T-helper 2 cell treated with Interferon-gamma antibody and Interleukin-4, amounts not matched to agents 5 μg/mL and 100 μg/mL, for 36 hours (primary cell): ENCODE results near the gene TRNT1.

Experiments
- DNase-seq: peaks from one replicate; pipeline ENCODE4 v3.0.0; 2021; ENCODE audit warnings: low spot score
- H3K27ac Mint-ChIP-seq: one replicate; pipeline ENCODE4 v1.8.0; 2021; ENCODE audit warnings: mild to moderate bottlenecking, mixed read lengths
- H3K27me3 Mint-ChIP-seq: one replicate; pipeline ENCODE4 v1.8.0; 2021; ENCODE audit warnings: low read depth, mixed read lengths
- H3K36me3 Mint-ChIP-seq: one replicate; pipeline ENCODE4 v1.8.0; 2021; ENCODE audit warnings: low read depth, mixed read lengths
- H3K4me1 Mint-ChIP-seq: one replicate; pipeline ENCODE4 v1.8.0; 2021; ENCODE audit warnings: low read depth, mixed read lengths
- H3K4me3 Mint-ChIP-seq: one replicate; pipeline ENCODE4 v1.8.0; 2022; ENCODE audit warnings: mild to moderate bottlenecking, moderate library complexity, mixed read lengths
- H3K9me3 Mint-ChIP-seq: one replicate; pipeline ENCODE4 v1.8.0; 2021; ENCODE audit warnings: mixed read lengths

Gene TRNT1

GRCh38 chr3:3134750-3135448 is 8.2 kb downstream of the TRNT1 start:
- no peak for DNase-seq
- H3K9me3 Mint-ChIP-seq, result no peaks in the 10 kb centered on the region
- peaks cover 66% of the 10 kb centered on the region for H3K36me3 Mint-ChIP-seq
- no peak overlapping the region for H3K4me3 Mint-ChIP-seq
- peak overlapping the region; percentile 43 for H3K27ac Mint-ChIP-seq
- H3K27me3 Mint-ChIP-seq, result no peaks in the 10 kb centered on the region
- peaks cover 28% of the 10 kb centered on the region for H3K4me1 Mint-ChIP-seq

GRCh38 chr3:3137526-3137925 is 10.8 kb downstream of the TRNT1 start:
- H3K27me3 Mint-ChIP-seq, result no peaks in the 10 kb centered on the region
- H3K9me3 Mint-ChIP-seq, result no peaks in the 10 kb centered on the region
- no peak overlapping the region for H3K4me3 Mint-ChIP-seq
- no peak for DNase-seq
- no peak overlapping the region for H3K27ac Mint-ChIP-seq
- H3K4me1 Mint-ChIP-seq, result peaks cover 28% of the 10 kb centered on the region
- H3K36me3 Mint-ChIP-seq, result peaks cover 67% of the 10 kb centered on the region

DNA sequence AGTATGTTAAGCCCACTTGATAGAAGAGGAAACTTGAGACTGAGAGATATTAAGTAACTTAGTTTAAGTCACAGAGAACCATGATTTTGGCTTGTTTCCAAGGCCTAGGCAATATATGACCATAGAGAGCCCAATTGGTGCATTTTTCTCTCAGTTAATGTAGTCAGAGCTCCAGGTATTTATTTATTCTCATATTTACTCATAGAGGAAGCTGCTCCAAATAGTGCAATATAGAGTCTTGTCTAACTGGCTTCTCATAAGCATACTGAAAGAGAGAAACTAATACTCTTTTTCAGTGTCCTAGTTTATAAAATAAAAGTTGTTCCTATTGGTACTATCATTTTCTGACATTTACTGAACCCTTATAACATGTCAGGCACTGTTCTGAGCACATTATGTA is 15.2 kb downstream of the TRNT1 start:
- H3K4me1 Mint-ChIP-seq, result peaks cover 7% of the 10 kb centered on the region
- DNase-seq, result no peak

GRCh38 chr3:3145831-3146230 is 19.1 kb downstream of the TRNT1 start:
- no peak overlapping the region for H3K27ac Mint-ChIP-seq

More for the DNA sequence above, 15.2 kb downstream of the TRNT1 start:
- H3K27me3 Mint-ChIP-seq, result no peaks in the 10 kb centered on the region
- peaks cover 73% of the 10 kb centered on the region for H3K36me3 Mint-ChIP-seq
- H3K27ac Mint-ChIP-seq, result no peak overlapping the region
- no peaks in the 10 kb centered on the region for H3K9me3 Mint-ChIP-seq
- no peak overlapping the region for H3K4me3 Mint-ChIP-seq

DNA sequence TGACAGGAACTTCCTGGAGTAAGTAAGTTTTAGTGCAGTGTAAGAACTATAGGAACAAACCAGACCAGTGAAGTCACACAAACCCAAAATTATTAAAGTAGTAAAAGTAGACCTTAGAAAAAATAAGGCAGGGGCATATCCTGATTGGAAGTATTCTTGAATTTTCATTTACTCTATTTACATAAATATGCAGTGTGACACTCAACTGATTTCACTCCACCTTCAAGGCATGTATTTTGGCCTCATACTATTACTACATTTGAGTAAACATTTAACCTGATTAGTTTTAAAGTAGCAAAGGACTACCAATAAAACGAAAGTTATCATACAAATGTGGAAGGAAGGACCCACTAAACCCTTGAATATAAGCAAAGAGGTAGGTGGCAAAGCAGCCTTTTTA is 22.8 kb downstream of the TRNT1 start:
- Mint-ChIP-seq H3K27ac (no peak overlapping the region), H3K9me3 (no peaks in the 10 kb centered on the region), H3K36me3 (peaks cover 74% of the 10 kb centered on the region), H3K4me3 (no peak overlapping the region), H3K4me1 (peaks cover 4% of the 10 kb centered on the region), H3K27me3 (no peaks in the 10 kb centered on the region)
- DNase-seq, result no peak

More at GRCh38 chr3:3145831-3146230, 19.1 kb downstream of the TRNT1 start:
- Mint-ChIP-seq H3K4me1 (peaks cover 6% of the 10 kb centered on the region), H3K9me3 (no peaks in the 10 kb centered on the region), H3K36me3 (peaks cover 71% of the 10 kb centered on the region), H3K27me3 (no peaks in the 10 kb centered on the region), H3K4me3 (no peak overlapping the region)
- DNase-seq, result no peak

DNA sequence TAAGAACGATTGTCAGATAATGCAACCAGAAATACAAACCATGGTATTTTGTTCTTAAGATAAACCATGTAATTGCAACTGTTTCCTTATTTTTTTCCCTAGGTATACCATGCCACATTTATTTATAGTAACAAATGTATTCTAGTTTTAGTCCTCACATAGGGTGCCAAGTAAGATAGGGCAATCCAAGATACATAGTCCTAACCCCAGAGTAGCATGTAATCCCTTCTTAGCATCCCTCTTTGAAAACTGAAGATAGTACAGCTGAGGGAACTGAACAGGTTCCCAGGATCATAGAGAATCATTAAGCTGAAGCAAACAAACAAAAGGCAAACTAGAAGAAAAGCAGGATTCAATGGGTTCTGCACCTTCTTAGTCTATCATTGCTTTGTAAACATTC is 24.8 kb downstream of the TRNT1 start:
- H3K27ac Mint-ChIP-seq, result no peak overlapping the region
- peaks cover 7% of the 10 kb centered on the region for H3K4me1 Mint-ChIP-seq
- H3K4me3 Mint-ChIP-seq, result no peak overlapping the region
- H3K9me3 Mint-ChIP-seq, result no peaks in the 10 kb centered on the region
- DNase-seq, result no peak
- no peaks in the 10 kb centered on the region for H3K27me3 Mint-ChIP-seq
- H3K36me3 Mint-ChIP-seq, result peaks cover 68% of the 10 kb centered on the region

- peaks cover 4% of the 10 kb centered on the region for H3K4me1 Mint-ChIP-seq
- H3K9me3 Mint-ChIP-seq, result no peaks in the 10 kb centered on the region
- no peaks in the 10 kb centered on the region for H3K27me3 Mint-ChIP-seq
- no peak overlapping the region for H3K27ac Mint-ChIP-seq
- no peak overlapping the region for H3K4me3 Mint-ChIP-seq
- H3K36me3 Mint-ChIP-seq, result peaks cover 72% of the 10 kb centered on the region
- no peak for DNase-seq
Observed at GRCh38 chr3:3154879-3155610, 28.3 kb downstream of the TRNT1 start.

GRCh38 chr3:3157484-3157883 is 30.7 kb downstream of the TRNT1 start:
- H3K27ac Mint-ChIP-seq, result no peak overlapping the region
- H3K4me1 Mint-ChIP-seq, result peaks cover 3% of the 10 kb centered on the region
- peaks cover 65% of the 10 kb centered on the region for H3K36me3 Mint-ChIP-seq
- DNase-seq, result no peak
- H3K4me3 Mint-ChIP-seq, result no peak overlapping the region
- no peaks in the 10 kb centered on the region for H3K9me3 Mint-ChIP-seq
- no peaks in the 10 kb centered on the region for H3K27me3 Mint-ChIP-seq

GRCh38 chr3:3160826-3161225 is 34.1 kb downstream of the TRNT1 start:
- no peak overlapping the region for H3K27ac Mint-ChIP-seq
- H3K4me3 Mint-ChIP-seq, result no peak overlapping the region
- no peaks in the 10 kb centered on the region for H3K27me3 Mint-ChIP-seq
- DNase-seq, result no peak
- H3K9me3 Mint-ChIP-seq, result no peaks in the 10 kb centered on the region
- H3K36me3 Mint-ChIP-seq, result peaks cover 72% of the 10 kb centered on the region
- peaks cover under 1% of the 10 kb centered on the region for H3K4me1 Mint-ChIP-seq

- Mint-ChIP-seq H3K27me3 (no peaks in the 10 kb centered on the region), H3K27ac (no peak overlapping the region), H3K4me3 (no peak overlapping the region), H3K9me3 (no peaks in the 10 kb centered on the region), H3K4me1 (peaks cover 5% of the 10 kb centered on the region), H3K36me3 (peaks cover 58% of the 10 kb centered on the region)
- no peak for DNase-seq
Observed at GRCh38 chr3:3165241-3165640, 38.5 kb downstream of the TRNT1 start.

DNA sequence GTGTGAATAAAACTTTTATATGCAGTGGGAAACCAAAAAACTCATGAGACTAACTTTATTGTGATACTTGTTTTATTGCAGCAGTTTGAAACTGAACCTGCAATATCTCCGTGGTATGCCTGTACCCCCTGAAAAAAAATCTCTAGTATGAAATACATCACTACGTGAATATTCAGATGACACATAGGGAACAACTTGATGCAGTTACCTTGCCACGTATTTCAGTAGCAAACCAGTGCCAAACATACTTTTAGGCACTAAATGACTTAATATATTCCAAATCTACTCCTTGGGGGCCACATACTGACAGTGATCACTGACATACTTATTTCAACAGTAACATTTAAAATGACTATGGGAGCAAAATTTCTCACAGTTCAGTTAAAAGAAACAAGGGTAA is 38.9 kb downstream of the TRNT1 start:
- no peak overlapping the region for H3K4me3 Mint-ChIP-seq
- no peak for DNase-seq
- H3K27me3 Mint-ChIP-seq, result no peaks in the 10 kb centered on the region
- no peak overlapping the region for H3K27ac Mint-ChIP-seq
- H3K36me3 Mint-ChIP-seq, result peaks cover 59% of the 10 kb centered on the region
- peaks cover 5% of the 10 kb centered on the region for H3K4me1 Mint-ChIP-seq
- H3K9me3 Mint-ChIP-seq, result no peaks in the 10 kb centered on the region

DNA sequence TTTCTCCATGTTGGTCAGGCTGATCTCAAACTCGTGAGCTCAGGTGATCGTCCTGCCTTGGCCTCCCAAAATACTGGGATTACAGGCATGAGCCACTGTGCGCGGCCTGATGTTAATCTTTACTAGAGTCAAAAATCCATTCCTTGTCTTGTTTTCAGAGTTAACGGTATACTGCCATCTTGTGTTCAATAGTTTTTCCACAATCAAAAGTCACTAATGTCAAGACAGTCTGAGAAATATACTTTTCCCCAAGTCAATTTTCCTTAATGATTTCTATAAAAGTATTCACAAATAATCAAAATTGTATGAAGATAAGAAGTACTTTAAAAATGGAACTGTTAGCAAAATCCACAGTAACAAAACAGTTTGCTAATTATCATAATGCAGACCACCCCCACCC is 44.3 kb downstream of the TRNT1 start:
- Mint-ChIP-seq H3K27me3 (no peaks in the 10 kb centered on the region), H3K36me3 (peaks cover 65% of the 10 kb centered on the region), H3K4me1 (peaks cover 38% of the 10 kb centered on the region), H3K4me3 (peak overlapping the region; percentile 69), H3K9me3 (no peaks in the 10 kb centered on the region), H3K27ac (peak overlapping the region; percentile 65)
- DNase-seq, result no peak

GRCh38 chr3:3172627-3173026 is 45.9 kb downstream of the TRNT1 start:
- DNase-seq, result no peak
- Mint-ChIP-seq H3K36me3 (peaks cover 62% of the 10 kb centered on the region), H3K4me1 (peaks cover 48% of the 10 kb centered on the region), H3K4me3 (peak overlapping the region; percentile 80), H3K9me3 (no peaks in the 10 kb centered on the region), H3K27me3 (no peaks in the 10 kb centered on the region), H3K27ac (peak overlapping the region; percentile 79)

GRCh38 chr3:3177861-3178497 is 51.2 kb downstream of the TRNT1 start:
- DNase-seq, result no peak
- Mint-ChIP-seq H3K27me3 (peaks cover 3% of the 10 kb centered on the region), H3K9me3 (no peaks in the 10 kb centered on the region), H3K27ac (peak overlapping the region; percentile 92), H3K36me3 (peaks cover 42% of the 10 kb centered on the region), H3K4me1 (peaks cover 60% of the 10 kb centered on the region), H3K4me3 (peak overlapping the region; percentile 95)
